ENCODE data around the gene PLTP.
A peak's percentile ranks its signal among the peaks of the same experiment; 100 is the strongest.
"Not testable (repeated sequence)": the region's sequence is repeated elsewhere in the genome, so short reads cannot be mapped to it uniquely, and the experiment has no call there.

The PLTP gene

GRCh38 chr20:45890077-45890984 lies 21.6 kb downstream of the PLTP start:
- H3K4me3 ChIP-seq (ENCODE audit: low read length), result peak overlapping the region; percentile 95
- peak overlapping the region; percentile 99 for H3K4me2 ChIP-seq (ENCODE audit: low read length)
- peaks cover 28% of the 10 kb centered on the region for H3K36me3 ChIP-seq (ENCODE audit: insufficient read depth, low read length)
- no peaks in the 10 kb centered on the region for H3K27me3 ChIP-seq (ENCODE audit: control insufficient read depth, insufficient read depth, low read length)
- peaks cover 28% of the 10 kb centered on the region for H3K4me1 ChIP-seq (ENCODE audit: control insufficient read depth, insufficient read depth, low read length)
- no peaks in the 10 kb centered on the region for H3K9me3 ChIP-seq (replicated peaks; ENCODE audit: low read length)
- peak overlapping the region; percentile 83 for H3K9ac ChIP-seq (ENCODE audit: low read depth, low read length)

GRCh38 chr20:45888681-45889080 lies 23.3 kb downstream of the PLTP start:
- Histone ChIP-seq H3K4me1 (ENCODE audit: control insufficient read depth, insufficient read depth, low read length) (peaks cover 36% of the 10 kb centered on the region), H3K36me3 (ENCODE audit: insufficient read depth, low read length) (peaks cover 17% of the 10 kb centered on the region), H3K27me3 (ENCODE audit: control insufficient read depth, insufficient read depth, low read length) (no peaks in the 10 kb centered on the region), H3K9ac (ENCODE audit: low read depth, low read length) (no peak overlapping the region), H3K4me2 (ENCODE audit: low read length) (no peak overlapping the region), H3K9me3 (replicated peaks; ENCODE audit: low read length) (no peaks in the 10 kb centered on the region), H3K4me3 (ENCODE audit: low read length) (no peak overlapping the region)

- no peaks in the 10 kb centered on the region for H3K9me3 ChIP-seq (replicated peaks; ENCODE audit: low read length)
- H3K4me2 ChIP-seq (ENCODE audit: low read length), result no peak within 1 kb of the TSS
- H3K9ac ChIP-seq (ENCODE audit: low read depth, low read length), result no peak within 1 kb of the TSS
- H3K4me3 ChIP-seq (ENCODE audit: low read length), result no peak within 1 kb of the TSS
- H3K27me3 ChIP-seq (ENCODE audit: control insufficient read depth, insufficient read depth, low read length), result no peaks in the 10 kb centered on the region
- peaks cover 30% of the 10 kb centered on the region for H3K4me1 ChIP-seq (ENCODE audit: control insufficient read depth, insufficient read depth, low read length)
- peaks cover 23% of the 10 kb centered on the region for H3K36me3 ChIP-seq (ENCODE audit: insufficient read depth, low read length)
Observed at GRCh38 chr20:45887346-45887715, 24.6 kb downstream of the PLTP start, which contains the start of gene SPATA25. TSS of gene SPATA25 (minus strand) at chr20:45887622. CDS start at chr20:45887590, 32 bp downstream.

GRCh38 chr20:45886590-45887345 lies 25.2 kb downstream of the PLTP start:
- no peak overlapping the region for H3K4me2 ChIP-seq (ENCODE audit: low read length)
- no peak overlapping the region for H3K9ac ChIP-seq (ENCODE audit: low read depth, low read length)
- H3K4me1 ChIP-seq (ENCODE audit: control insufficient read depth, insufficient read depth, low read length), result peaks cover 24% of the 10 kb centered on the region
- peaks cover 22% of the 10 kb centered on the region for H3K36me3 ChIP-seq (ENCODE audit: insufficient read depth, low read length)
- no peaks in the 10 kb centered on the region for H3K27me3 ChIP-seq (ENCODE audit: control insufficient read depth, insufficient read depth, low read length)
- no peak overlapping the region for H3K4me3 ChIP-seq (ENCODE audit: low read length)
- no peaks in the 10 kb centered on the region for H3K9me3 ChIP-seq (replicated peaks; ENCODE audit: low read length)

- Histone ChIP-seq H3K4me3 (ENCODE audit: low read length) (no peak overlapping the region), H3K27me3 (ENCODE audit: control insufficient read depth, insufficient read depth, low read length) (no peaks in the 10 kb centered on the region), H3K4me2 (ENCODE audit: low read length) (no peak overlapping the region), H3K36me3 (ENCODE audit: insufficient read depth, low read length) (peaks cover 25% of the 10 kb centered on the region), H3K9me3 (replicated peaks; ENCODE audit: low read length) (no peaks in the 10 kb centered on the region), H3K9ac (ENCODE audit: low read depth, low read length) (no peak overlapping the region), H3K4me1 (ENCODE audit: control insufficient read depth, insufficient read depth, low read length) (peaks cover 12% of the 10 kb centered on the region)
Observed at GRCh38 chr20:45883100-45883469, 28.9 kb downstream of the PLTP start.

GRCh38 chr20:45882469-45883099 lies 29.4 kb downstream of the PLTP start:
- Histone ChIP-seq H3K36me3 (ENCODE audit: insufficient read depth, low read length) (peaks cover 29% of the 10 kb centered on the region), H3K9ac (ENCODE audit: low read depth, low read length) (no peak overlapping the region), H3K27me3 (ENCODE audit: control insufficient read depth, insufficient read depth, low read length) (no peaks in the 10 kb centered on the region), H3K4me2 (ENCODE audit: low read length) (no peak overlapping the region), H3K4me3 (ENCODE audit: low read length) (no peak overlapping the region), H3K9me3 (replicated peaks; ENCODE audit: low read length) (no peaks in the 10 kb centered on the region), H3K4me1 (ENCODE audit: control insufficient read depth, insufficient read depth, low read length) (peaks cover 12% of the 10 kb centered on the region)

- H3K4me1 ChIP-seq (ENCODE audit: control insufficient read depth, insufficient read depth, low read length), result peaks cover 12% of the 10 kb centered on the region
- no peaks in the 10 kb centered on the region for H3K9me3 ChIP-seq (replicated peaks; ENCODE audit: low read length)
- peak within 1 kb of the TSS; percentile 94 for H3K9ac ChIP-seq (ENCODE audit: low read depth, low read length)
- peak within 1 kb of the TSS; percentile 91 for H3K4me3 ChIP-seq (ENCODE audit: low read length)
- peak within 1 kb of the TSS; percentile 97 for H3K4me2 ChIP-seq (ENCODE audit: low read length)
- H3K27me3 ChIP-seq (ENCODE audit: control insufficient read depth, insufficient read depth, low read length), result no peaks in the 10 kb centered on the region
- peaks cover 31% of the 10 kb centered on the region for H3K36me3 ChIP-seq (ENCODE audit: insufficient read depth, low read length)
Observed at GRCh38 chr20:45880988-45881788, 30.8 kb downstream of the PLTP start, which contains the start of gene ZSWIM1. TSS of gene ZSWIM1 (plus strand) at chr20:45881227. CDS start at chr20:45882593, 1,366 bp downstream.

- no peak overlapping the region for H3K9ac ChIP-seq (ENCODE audit: low read depth, low read length)
Observed at GRCh38 chr20:45878076-45878761, 33.7 kb downstream of the PLTP start.

GRCh38 chr20:45874576-45874975 lies 37.4 kb downstream of the PLTP start:
- Histone ChIP-seq H3K9ac (ENCODE audit: low read depth, low read length) (no peak overlapping the region), H3K4me3 (ENCODE audit: low read length) (no peak overlapping the region), H3K9me3 (replicated peaks; ENCODE audit: low read length) (no peaks in the 10 kb centered on the region), H3K36me3 (ENCODE audit: insufficient read depth, low read length) (peaks cover 14% of the 10 kb centered on the region), H3K4me2 (ENCODE audit: low read length) (no peak overlapping the region), H3K4me1 (ENCODE audit: control insufficient read depth, insufficient read depth, low read length) (no peaks in the 10 kb centered on the region), H3K27me3 (ENCODE audit: control insufficient read depth, insufficient read depth, low read length) (no peaks in the 10 kb centered on the region)

More at GRCh38 chr20:45878076-45878761, 33.7 kb downstream of the PLTP start:
- H3K4me1 ChIP-seq (ENCODE audit: control insufficient read depth, insufficient read depth, low read length), result peaks cover 3% of the 10 kb centered on the region
- no peaks in the 10 kb centered on the region for H3K27me3 ChIP-seq (ENCODE audit: control insufficient read depth, insufficient read depth, low read length)
- H3K36me3 ChIP-seq (ENCODE audit: insufficient read depth, low read length), result peaks cover 22% of the 10 kb centered on the region
- no peak overlapping the region for H3K4me2 ChIP-seq (ENCODE audit: low read length)
- H3K9me3 ChIP-seq (replicated peaks; ENCODE audit: low read length), result no peaks in the 10 kb centered on the region
- no peak overlapping the region for H3K4me3 ChIP-seq (ENCODE audit: low read length)

GRCh38 chr20:45874104-45874481 lies 37.9 kb downstream of the PLTP start:
- not testable (repeated sequence) for H3K27me3 ChIP-seq (ENCODE audit: control insufficient read depth, insufficient read depth, low read length); H3K9ac ChIP-seq (ENCODE audit: low read depth, low read length); H3K4me1 ChIP-seq (ENCODE audit: control insufficient read depth, insufficient read depth, low read length); H3K4me3 ChIP-seq (ENCODE audit: low read length); H3K4me2 ChIP-seq (ENCODE audit: low read length); H3K9me3 ChIP-seq (replicated peaks; ENCODE audit: low read length)
- H3K36me3 ChIP-seq (ENCODE audit: insufficient read depth, low read length), result peaks cover 14% of the 10 kb centered on the region
